ENCODE results near the gene NAV2.

Gene NAV2

GRCh38 chr11:20043992-20044391 is 331.4 kb downstream of the NAV2 start:
- H3K4me3 ChIP-seq (ENCODE audit: low read length), result no peak overlapping the region
- no peak for DNase-seq (ENCODE audit: low read depth)
- no peak for TF ChIP-seq CTCF (IDR thresholded peaks at IDR 0.05; ENCODE audit: insufficient read depth, low read depth, low read length, missing control alignments)

- TF ChIP-seq CTCF (IDR thresholded peaks at IDR 0.05; ENCODE audit: insufficient read depth, low read depth, low read length, missing control alignments), result no peak
- DNase-seq (ENCODE audit: low read depth), result no peak
- H3K4me3 ChIP-seq (ENCODE audit: low read length), result no peak overlapping the region
These were observed 332.6 kb downstream of the NAV2 start for GRCh38 chr11:20045098-20045688.

- no peak overlapping the region for H3K4me3 ChIP-seq (ENCODE audit: low read length)
- TF ChIP-seq CTCF (IDR thresholded peaks at IDR 0.05; ENCODE audit: insufficient read depth, low read depth, low read length, missing control alignments), result no peak
- DNase-seq (ENCODE audit: low read depth), result no peak
These were observed 333.8 kb downstream of the NAV2 start for GRCh38 chr11:20046416-20046815.

- no peak for DNase-seq (ENCODE audit: low read depth)
- no peak overlapping the region for H3K4me3 ChIP-seq (ENCODE audit: low read length)
- no peak for TF ChIP-seq CTCF (IDR thresholded peaks at IDR 0.05; ENCODE audit: insufficient read depth, low read depth, low read length, missing control alignments)
These were observed 334.6 kb downstream of the NAV2 start for GRCh38 chr11:20047006-20047768.

- H3K4me3 ChIP-seq (ENCODE audit: low read length), result no peak overlapping the region
- no peak for TF ChIP-seq CTCF (IDR thresholded peaks at IDR 0.05; ENCODE audit: insufficient read depth, low read depth, low read length, missing control alignments)
- no peak for DNase-seq (ENCODE audit: low read depth)
These were observed 335.1 kb downstream of the NAV2 start for GRCh38 chr11:20047769-20048154.

GRCh38 chr11:20048246-20048645 is 335.6 kb downstream of the NAV2 start:
- DNase-seq (ENCODE audit: low read depth), result peak; percentile 66
- H3K4me3 ChIP-seq (ENCODE audit: low read length), result no peak overlapping the region
- no peak for TF ChIP-seq CTCF (IDR thresholded peaks at IDR 0.05; ENCODE audit: insufficient read depth, low read depth, low read length, missing control alignments)

- TF ChIP-seq CTCF (IDR thresholded peaks at IDR 0.05; ENCODE audit: insufficient read depth, low read depth, low read length, missing control alignments), result no peak
- no peak overlapping the region for H3K4me3 ChIP-seq (ENCODE audit: low read length)
- no peak for DNase-seq (ENCODE audit: low read depth)
These were observed 336.1 kb downstream of the NAV2 start for GRCh38 chr11:20048707-20049106.
